GM12878 (cell line): ENCODE measurements around the gene DUS4L. TPM values are rescaled to one million over a fixed set of nuclear protein-coding genes. Genes with fewer than 3 reads are reported as not detected.

Source experiments
- ASH2L ChIP-seq: fragments of 300-600, 200-600 bp; sonication (generic); IDR thresholded peaks from 2 replicates; pipeline ENCODE4 v1.6.1; 2017; ENCODE audit warnings: low read depth, mild to moderate bottlenecking, borderline replicate concordance
- BHLHE40 ChIP-seq, 2 experiments: fragments of 450-650 bp in 1 of 2; IDR thresholded peaks; 2 replicates each; pipeline ENCODE4 v1.6.1; 2011 to 2017; ENCODE audit warnings: low read depth in 2 of 2, borderline replicate concordance in 1 of 2, improper control_type of control experiment in 1 of 2, low read length in 1 of 2, mild to moderate bottlenecking in 1 of 2
- CREM ChIP-seq: IDR thresholded peaks from 2 replicates; pipeline ENCODE4 v1.6.1; 2014; ENCODE audit warnings: antibody characterized with exemption, low read depth
- DPF2 ChIP-seq: fragments of 450-650 bp; IDR thresholded peaks from 2 replicates; pipeline ENCODE4 v1.6.1; 2017; ENCODE audit warnings: mild to moderate bottlenecking
- EGR1 ChIP-seq, 2 experiments: IDR thresholded peaks; 1 replicate in 1 of 2; 2 replicates in 1 of 2; pipeline ENCODE4 v1.6.1; 2011 to 2012; ENCODE audit warnings: low read depth in 2 of 2, low read length in 2 of 2, borderline replicate concordance in 1 of 2, mild to moderate bottlenecking in 1 of 2, moderate library complexity in 1 of 2
- ESRRA ChIP-seq: IDR thresholded peaks from 2 replicates; pipeline ENCODE4 v1.6.1; 2012; ENCODE audit warnings: mild to moderate bottlenecking, low read length, improper control_type of control experiment
- FOXK2 ChIP-seq: fragments of 450-650 bp; IDR thresholded peaks from 2 replicates; pipeline ENCODE4 v1.6.1; 2017; ENCODE audit warnings: mild to moderate bottlenecking, moderate library complexity
- HDAC6 ChIP-seq: fragments of 200-600 bp; sonication (generic); IDR thresholded peaks from one replicate; pipeline ENCODE4 v1.8.0; 2017; ENCODE audit warnings: antibody characterized with exemption; ENCODE audit not compliant: unreplicated experiment
- HDGF ChIP-seq: fragments of 450-650 bp; IDR thresholded peaks from 2 replicates; pipeline ENCODE4 v1.6.1; 2016; ENCODE audit warnings: antibody characterized with exemption
- IKZF2 ChIP-seq, 2 experiments: fragments of 450-650 bp; IDR thresholded peaks; 2 replicates each; pipeline ENCODE4 v1.6.1; 2017; ENCODE audit warnings: mild to moderate bottlenecking in 2 of 2, moderate library complexity in 2 of 2
- NFYB ChIP-seq: IDR thresholded peaks from 2 replicates; pipeline ENCODE4 v1.6.1; 2011; ENCODE audit warnings: low read depth, mild to moderate bottlenecking, low read length, improper control_type of control experiment, moderate library complexity; ENCODE audit not compliant: insufficient read depth
- SMARCA5 ChIP-seq: fragments of 450-650 bp; IDR thresholded peaks from 2 replicates; pipeline ENCODE4 v1.6.1; 2017; ENCODE audit warnings: mild to moderate bottlenecking
- SMC3 ChIP-seq: IDR thresholded peaks from 2 replicates; pipeline ENCODE4 v1.6.1; 2011; ENCODE audit warnings: low read length, improper control_type of control experiment, borderline replicate concordance
- SRF ChIP-seq, 2 experiments: IDR thresholded peaks; 2 replicates each; pipeline ENCODE4 v1.6.1; 2011; ENCODE audit warnings: low read depth in 2 of 2, low read length in 2 of 2, mild to moderate bottlenecking in 1 of 2, moderate library complexity in 1 of 2
- TARDBP ChIP-seq: IDR thresholded peaks from 2 replicates; pipeline ENCODE4 v1.6.1; 2016; ENCODE audit warnings: borderline replicate concordance
- YY1 ChIP-seq: IDR thresholded peaks from 2 replicates; pipeline ENCODE4 v1.6.1; 2011; ENCODE audit warnings: low read depth, mild to moderate bottlenecking, low read length
- ZBED1 ChIP-seq: IDR thresholded peaks from 2 replicates; pipeline ENCODE4 v1.6.1; 2016; ENCODE audit warnings: borderline replicate concordance
- ZNF217 ChIP-seq: fragments of 450-650 bp; IDR thresholded peaks from 2 replicates; pipeline ENCODE4 v1.6.1; 2017; ENCODE audit warnings: antibody characterized with exemption, mild to moderate bottlenecking
- ZNF24 ChIP-seq: fragments of 450-650 bp; IDR thresholded peaks from 2 replicates; pipeline ENCODE4 v1.6.1; 2017; ENCODE audit warnings: antibody characterized with exemption, mild to moderate bottlenecking
- polyA plus RNA-seq, 11 experiments: library from polyadenylated mRNA; depleted of rRNA in 4 of 11; unstranded in 6 of 11; stranded (reverse) in 5 of 11; fragments of >200 nt; fragmentation: Nextera tagmentation in 4 of 11; fragmentation: Illumina TruSeq in 1 of 11; extraction: Ambion mirVana in 4 of 11; extraction: Trizol in 1 of 11; gene quantifications; 1 replicate in 1 of 11; 2 replicates in 10 of 11; pipeline versions ENCODE4 v1.2.1 to v1.2.3, GENCODE V29; 2011 to 2016; ENCODE audit warnings: inconsistent platforms in 2 of 11, missing spikeins in 2 of 11, low read depth in 1 of 11
- total RNA-seq, 4 experiments: library from RNA; depleted of rRNA in 3 of 4; stranded (reverse); fragments of >200 nt in 3 of 4; fragmentation: Illumina TruSeq in 1 of 4; extraction: Trizol in 1 of 4; gene quantifications; 2 replicates each; pipeline versions ENCODE4 v1.2.1 to v1.2.3, GENCODE V29; 2013 to 2021
- TF ChIP-seq, protein P1 (sequence below): fragments of 450-650 bp; IDR thresholded peaks from 2 replicates; pipeline ENCODE4 v1.6.1; 2016; ENCODE audit warnings: mild to moderate bottlenecking
- TF ChIP-seq, protein P2 (sequence below): IDR thresholded peaks from 2 replicates; pipeline ENCODE4 v1.6.1; 2011; ENCODE audit warnings: mild to moderate bottlenecking, low read depth, low read length, moderate library complexity; ENCODE audit not compliant: insufficient replicate concordance
- TF ChIP-seq, protein P3 (sequence below): fragments of 150-350 bp; IDR thresholded peaks from 2 replicates; pipeline ENCODE4 v1.6.1; 2014; ENCODE audit warnings: mild to moderate bottlenecking, low read depth, low read length
- TF ChIP-seq, protein P4 (sequence below): fragments of 450-650 bp; formaldehyde crosslinking; IDR thresholded peaks from 2 replicates; pipeline ENCODE4 v1.4.0; 2022; ENCODE audit warnings: mild to moderate bottlenecking, moderate library complexity

DUS4L gene
- total and polyA plus RNA-seq, 10 of the 15 experiments (the other 5 are each of a cell fraction or from before 2014, with no cell fraction given), result 5.3 to 15.3 (median 12.8) TPM

DNA sequence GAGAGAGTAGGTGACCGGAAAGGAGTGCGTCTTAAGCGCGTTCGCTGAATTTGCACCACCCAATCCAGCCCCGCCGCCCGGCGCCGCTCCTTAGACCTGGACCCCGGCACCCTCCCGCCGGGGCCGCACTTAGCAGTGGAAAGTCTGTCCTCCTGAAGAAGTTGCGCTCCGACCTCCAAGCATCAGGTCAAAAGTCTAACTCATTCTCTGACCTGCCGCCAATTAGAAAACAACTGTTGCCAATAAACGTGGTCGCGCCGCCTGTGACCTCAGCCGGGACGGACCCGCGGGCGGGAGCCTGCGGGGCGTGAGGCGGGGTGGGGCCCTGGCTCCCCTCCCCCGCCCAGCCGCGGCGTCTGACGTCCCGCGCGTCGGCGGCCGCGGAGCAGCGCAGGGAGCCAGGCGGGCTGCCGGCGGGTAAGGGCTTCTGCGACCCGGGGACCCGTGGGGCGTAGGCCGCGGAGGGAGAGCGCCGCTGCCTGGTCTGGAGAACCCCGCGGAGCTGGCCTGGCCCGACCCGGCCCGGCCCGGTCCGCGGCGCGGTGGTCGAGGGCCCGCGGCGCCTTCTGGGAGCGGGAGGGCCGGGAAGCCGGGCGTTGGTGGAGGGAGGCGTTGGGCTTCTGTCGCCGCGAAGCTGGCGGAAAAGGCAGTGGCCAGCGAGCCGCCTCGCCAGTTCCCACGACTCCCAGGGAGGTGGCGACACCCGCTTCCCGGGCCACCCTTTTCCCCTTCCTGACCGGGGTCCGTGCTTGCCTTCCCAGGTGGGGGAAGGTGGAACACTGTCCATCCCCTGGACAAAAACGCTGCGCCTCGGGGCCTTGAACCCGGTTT, 16.3 kb downstream of the DUS4L start, which contains the start of gene BCAP29 (continued):
- TF ChIP-seq TARDBP, result no peak
- peak; percentile 37 to 70; a peak in 2 of 4 replicates for TF ChIP-seq BHLHE40 (IDR thresholded peaks at IDR 0.05; ENCODE audit: borderline replicate concordance in 1 of 2, low read depth in 2 of 2, low read length in 1 of 2)
- TF ChIP-seq, protein P1, sequence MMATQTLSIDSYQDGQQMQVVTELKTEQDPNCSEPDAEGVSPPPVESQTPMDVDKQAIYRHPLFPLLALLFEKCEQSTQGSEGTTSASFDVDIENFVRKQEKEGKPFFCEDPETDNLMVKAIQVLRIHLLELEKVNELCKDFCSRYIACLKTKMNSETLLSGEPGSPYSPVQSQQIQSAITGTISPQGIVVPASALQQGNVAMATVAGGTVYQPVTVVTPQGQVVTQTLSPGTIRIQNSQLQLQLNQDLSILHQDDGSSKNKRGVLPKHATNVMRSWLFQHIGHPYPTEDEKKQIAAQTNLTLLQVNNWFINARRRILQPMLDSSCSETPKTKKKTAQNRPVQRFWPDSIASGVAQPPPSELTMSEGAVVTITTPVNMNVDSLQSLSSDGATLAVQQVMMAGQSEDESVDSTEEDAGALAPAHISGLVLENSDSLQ, result no peak
- peak; percentile 59; the same call in 1 of the 2 replicates for TF ChIP-seq ZNF217
- TF ChIP-seq NFYB, result no peak
- peak; percentile 84 for TF ChIP-seq SMARCA5
- TF ChIP-seq, protein P2, sequence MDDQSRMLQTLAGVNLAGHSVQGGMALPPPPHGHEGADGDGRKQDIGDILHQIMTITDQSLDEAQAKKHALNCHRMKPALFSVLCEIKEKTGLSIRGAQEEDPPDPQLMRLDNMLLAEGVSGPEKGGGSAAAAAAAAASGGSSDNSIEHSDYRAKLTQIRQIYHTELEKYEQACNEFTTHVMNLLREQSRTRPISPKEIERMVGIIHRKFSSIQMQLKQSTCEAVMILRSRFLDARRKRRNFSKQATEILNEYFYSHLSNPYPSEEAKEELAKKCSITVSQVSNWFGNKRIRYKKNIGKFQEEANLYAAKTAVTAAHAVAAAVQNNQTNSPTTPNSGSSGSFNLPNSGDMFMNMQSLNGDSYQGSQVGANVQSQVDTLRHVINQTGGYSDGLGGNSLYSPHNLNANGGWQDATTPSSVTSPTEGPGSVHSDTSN, result no peak
- peak; percentile 90 for TF ChIP-seq CREM
- TF ChIP-seq FOXK2, result no peak
- TF ChIP-seq SMC3, result peak; percentile 3; the same call in 1 of the 2 replicates
- TF ChIP-seq, protein P3, sequence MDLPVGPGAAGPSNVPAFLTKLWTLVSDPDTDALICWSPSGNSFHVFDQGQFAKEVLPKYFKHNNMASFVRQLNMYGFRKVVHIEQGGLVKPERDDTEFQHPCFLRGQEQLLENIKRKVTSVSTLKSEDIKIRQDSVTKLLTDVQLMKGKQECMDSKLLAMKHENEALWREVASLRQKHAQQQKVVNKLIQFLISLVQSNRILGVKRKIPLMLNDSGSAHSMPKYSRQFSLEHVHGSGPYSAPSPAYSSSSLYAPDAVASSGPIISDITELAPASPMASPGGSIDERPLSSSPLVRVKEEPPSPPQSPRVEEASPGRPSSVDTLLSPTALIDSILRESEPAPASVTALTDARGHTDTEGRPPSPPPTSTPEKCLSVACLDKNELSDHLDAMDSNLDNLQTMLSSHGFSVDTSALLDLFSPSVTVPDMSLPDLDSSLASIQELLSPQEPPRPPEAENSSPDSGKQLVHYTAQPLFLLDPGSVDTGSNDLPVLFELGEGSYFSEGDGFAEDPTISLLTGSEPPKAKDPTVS, result no peak
- no peak for TF ChIP-seq YY1
- TF ChIP-seq, protein P4, sequence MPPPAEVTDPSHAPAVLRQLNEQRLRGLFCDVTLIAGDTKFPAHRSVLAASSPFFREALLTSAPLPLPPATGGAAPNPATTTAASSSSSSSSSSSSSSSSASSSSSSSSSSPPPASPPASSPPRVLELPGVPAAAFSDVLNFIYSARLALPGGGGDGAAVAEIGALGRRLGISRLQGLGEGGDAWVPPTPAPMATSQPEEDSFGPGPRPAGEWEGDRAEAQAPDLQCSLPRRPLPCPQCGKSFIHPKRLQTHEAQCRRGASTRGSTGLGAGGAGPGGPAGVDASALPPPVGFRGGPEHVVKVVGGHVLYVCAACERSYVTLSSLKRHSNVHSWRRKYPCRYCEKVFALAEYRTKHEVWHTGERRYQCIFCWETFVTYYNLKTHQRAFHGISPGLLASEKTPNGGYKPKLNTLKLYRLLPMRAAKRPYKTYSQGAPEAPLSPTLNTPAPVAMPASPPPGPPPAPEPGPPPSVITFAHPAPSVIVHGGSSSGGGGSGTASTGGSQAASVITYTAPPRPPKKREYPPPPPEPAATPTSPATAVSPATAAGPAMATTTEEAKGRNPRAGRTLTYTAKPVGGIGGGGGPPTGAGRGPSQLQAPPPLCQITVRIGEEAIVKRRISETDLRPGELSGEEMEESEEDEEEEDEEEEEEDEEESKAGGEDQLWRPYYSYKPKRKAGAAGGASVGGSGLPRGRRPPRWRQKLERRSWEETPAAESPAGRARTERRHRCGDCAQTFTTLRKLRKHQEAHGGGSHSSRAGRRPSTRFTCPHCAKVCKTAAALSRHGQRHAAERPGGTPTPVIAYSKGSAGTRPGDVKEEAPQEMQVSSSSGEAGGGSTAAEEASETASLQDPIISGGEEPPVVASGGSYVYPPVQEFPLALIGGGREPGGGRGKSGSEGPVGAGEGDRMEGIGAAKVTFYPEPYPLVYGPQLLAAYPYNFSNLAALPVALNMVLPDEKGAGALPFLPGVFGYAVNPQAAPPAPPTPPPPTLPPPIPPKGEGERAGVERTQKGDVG (CRISPR knock-in tag), result no peak
- TF ChIP-seq HDGF, result no peak
- peak; percentile 71; the same call in 1 of the 2 replicates for TF ChIP-seq ASH2L
- peak; percentile 34; the same call in 1 of the 2 replicates for TF ChIP-seq ZNF24
- TF ChIP-seq EGR1 (IDR thresholded peaks at IDR 0.05; ENCODE audit: borderline replicate concordance in 1 of 2, low read depth in 2 of 2, low read length in 2 of 2), result peak in 1 of 2 experiments; percentile 47; a peak in 2 of 3 replicates
- peak; percentile 77 for TF ChIP-seq DPF2
- TF ChIP-seq IKZF2 (IDR thresholded peaks at IDR 0.05), result peak in 1 of 2 experiments; percentile 44; a peak in 1 of 4 replicates
- TF ChIP-seq HDAC6, result peak; percentile 38
- no peak for TF ChIP-seq SRF (IDR thresholded peaks at IDR 0.05; ENCODE audit: low read depth in 2 of 2, low read length in 2 of 2)
- no peak; the same call in 1 of the 2 replicates for TF ChIP-seq ZBED1
- TF ChIP-seq ESRRA, result 0 out of 2 replicates have a peak, but pooled peaks have one; percentile 38
